Sciatic nerve (tissue), 2 donors: ENCODE data around the gene NCOA5. TPM values are rescaled to one million over a fixed set of nuclear protein-coding genes. Genes with fewer than 3 reads are reported as not detected.
"Not testable (repeated sequence)": the region's sequence is repeated elsewhere in the genome, so short reads cannot be mapped to it uniquely, and the experiment has no call there.

ENCODE experiments used
- ATAC-seq: fragments of 200-7000 bp; cut with Tn5 transposase; one replicate; pipeline ENCODE4 v1.9.1; 2020; ENCODE audit warnings: mild to moderate bottlenecking, moderate library complexity
- DNase-seq: peaks from one replicate; pipeline ENCODE4 v3.0.0-alpha.2; 2020; ENCODE audit warnings: low spot score
- intact Hi-C: fragments of 100-400 bp; cut with DNase I; formaldehyde crosslinking; loops from one replicate; pipeline ENCODE4 v1.14.2; 2022
- total RNA-seq: library from RNA; stranded (reverse); fragmentation: NEBNext Ultra II Directional; extraction: Animal tissue kit (Norgen Biotek cat#: 25700); gene quantifications from one replicate; pipeline ENCODE4 v1.2.1, GENCODE V29; 2021
- donor health status: DM: no; HTN: no; CAD: no.
- donor health status: DM: no; HTN: no; CAD: no.

The NCOA5 gene
- total RNA-seq, 1 donor from 2014 or later: 27.4 TPM

- DNase-seq, ATAC-seq, intact Hi-C loops: not testable (repeated sequence)
Observed at GRCh38 chr20:46100444-46100843, 10.7 kb upstream of the NCOA5 start.

GRCh38 chr20:46099491-46100287 is 9.9 kb upstream of the NCOA5 start:
- peak; percentile 36 for ATAC-seq

GRCh38 chr20:46093531-46093930 is 3.8 kb upstream of the NCOA5 start:
- intact Hi-C loops: no loop called here
- no peak for ATAC-seq

More at GRCh38 chr20:46099491-46100287, 9.9 kb upstream of the NCOA5 start:
- intact Hi-C loops: no loop called here
- DNase-seq: no peak

GRCh38 chr20:46091622-46092535 is 2.1 kb upstream of the NCOA5 start:
- ATAC-seq, intact Hi-C loops, DNase-seq: not testable (repeated sequence)

More at GRCh38 chr20:46093531-46093930, 3.8 kb upstream of the NCOA5 start:
- DNase-seq: no peak

- intact Hi-C loops: no loop called here
- ATAC-seq (peak; percentile 64), DNase-seq (no peak)
Observed at GRCh38 chr20:46089167-46089416, 670 bp downstream of the NCOA5 start.

GRCh38 chr20:46088409-46089166 is 1.2 kb downstream of the NCOA5 start:
- DNase-seq: no peak
- ATAC-seq: no peak
- intact Hi-C loops: no loop called here

- intact Hi-C loops: no loop called here
- ATAC-seq: no peak
- DNase-seq: no peak
Observed at GRCh38 chr20:46087161-46087560, 2.6 kb downstream of the NCOA5 start.

- ATAC-seq (peak; percentile 34), DNase-seq (no peak)
- intact Hi-C loops: no loop called here
Observed at GRCh38 chr20:46085179-46085851, 4.4 kb downstream of the NCOA5 start.

GRCh38 chr20:46084805-46085178 is 5.0 kb downstream of the NCOA5 start:
- intact Hi-C loops: no loop called here
- DNase-seq (no peak), ATAC-seq (no peak)

GRCh38 chr20:46083531-46084061 is 6.2 kb downstream of the NCOA5 start:
- DNase-seq (no peak), ATAC-seq (no peak)
- intact Hi-C loops: no loop called here

- DNase-seq: no peak
- intact Hi-C loops: no loop called here
- peak; percentile 60 for ATAC-seq
Observed at GRCh38 chr20:46083101-46083500, 6.7 kb downstream of the NCOA5 start.

- intact Hi-C loops: no loop called here
Observed at GRCh38 chr20:46081074-46081473, 8.7 kb downstream of the NCOA5 start.

GRCh38 chr20:46078954-46079353 is 10.8 kb downstream of the NCOA5 start:
- ATAC-seq (peak; percentile 63), DNase-seq (no peak)
- intact Hi-C loops: no loop called here

More at GRCh38 chr20:46081074-46081473, 8.7 kb downstream of the NCOA5 start:
- no peak for DNase-seq
- no peak for ATAC-seq

GRCh38 chr20:46077642-46078305 is 12.0 kb downstream of the NCOA5 start:
- intact Hi-C loops: no loop called here
- ATAC-seq (no peak), DNase-seq (no peak)

- intact Hi-C loops: no loop called here
- no peak for ATAC-seq
Observed at GRCh38 chr20:46076806-46077205, 13.0 kb downstream of the NCOA5 start.

GRCh38 chr20:46074006-46074405 is 15.8 kb downstream of the NCOA5 start:
- no peak for DNase-seq
- intact Hi-C loops: no loop called here
- ATAC-seq: no peak

More at GRCh38 chr20:46076806-46077205, 13.0 kb downstream of the NCOA5 start:
- no peak for DNase-seq

- no peak for DNase-seq
- intact Hi-C loops: no loop called here
- ATAC-seq: peak; percentile 93
Observed at GRCh38 chr20:46073443-46073842, 16.3 kb downstream of the NCOA5 start.

GRCh38 chr20:46073024-46073423 is 16.7 kb downstream of the NCOA5 start:
- intact Hi-C loops: no loop called here
- ATAC-seq (no peak), DNase-seq (no peak)
